Stimulated activated CD4-positive, alpha-beta T cell treated with anti-CD3 and anti-CD28 coated beads, Interleukin-15, amount 100 ng/mL, for 48 hours (primary cell): Measurements from ENCODE around the gene SNPH.

Source experiments
- DNase-seq, 2 donors: peaks; one replicate each; pipeline ENCODE4 v3.0.0-alpha.2; 2020; ENCODE audit warnings: low read depth in 2 of 2

SNPH gene

DNA sequence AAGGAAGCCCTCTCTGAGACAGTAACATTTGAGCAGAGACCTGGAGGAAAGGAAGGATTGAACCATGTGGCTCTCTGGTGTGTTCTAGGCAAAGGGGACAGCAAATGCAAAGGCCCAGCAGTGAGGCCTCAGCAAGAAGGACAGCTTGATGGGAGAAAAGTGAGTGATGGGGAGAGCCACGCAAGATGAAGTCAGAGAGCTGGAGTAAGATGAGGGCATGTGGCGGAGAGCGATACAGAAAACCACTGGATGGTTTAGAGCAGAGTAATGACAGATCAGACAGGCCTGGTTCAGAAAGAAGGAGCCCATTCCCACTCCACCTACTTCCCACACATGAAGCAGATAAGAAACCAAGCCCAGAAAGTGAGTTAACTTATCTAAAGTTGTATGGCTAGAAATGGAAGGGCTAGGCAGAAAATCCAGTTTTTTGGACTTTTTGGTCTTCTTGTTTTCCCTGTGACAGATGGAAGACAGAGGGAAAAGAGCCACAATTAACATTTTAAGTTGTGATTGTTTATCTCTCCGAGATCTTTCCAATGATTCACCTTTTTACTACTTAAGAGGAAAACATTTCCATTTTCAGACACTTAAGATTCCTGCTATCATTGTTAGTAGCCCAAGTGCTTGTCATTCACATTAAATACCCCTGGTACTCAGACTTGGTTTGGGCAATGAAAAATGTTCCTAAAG lies 723 bp upstream of the SNPH start:
- no peak for DNase-seq

- DNase-seq: no peak
These were observed 253 bp upstream of the SNPH start for GRCh38 chr20:1265916-1266166.

- no peak for DNase-seq
These were observed 1.1 kb downstream of the SNPH start for GRCh38 chr20:1267161-1267560.

GRCh38 chr20:1267809-1268374 lies 1.8 kb downstream of the SNPH start:
- no peak for DNase-seq

- DNase-seq: no peak
These were observed 3.1 kb downstream of the SNPH start for GRCh38 chr20:1269235-1269634.

DNA sequence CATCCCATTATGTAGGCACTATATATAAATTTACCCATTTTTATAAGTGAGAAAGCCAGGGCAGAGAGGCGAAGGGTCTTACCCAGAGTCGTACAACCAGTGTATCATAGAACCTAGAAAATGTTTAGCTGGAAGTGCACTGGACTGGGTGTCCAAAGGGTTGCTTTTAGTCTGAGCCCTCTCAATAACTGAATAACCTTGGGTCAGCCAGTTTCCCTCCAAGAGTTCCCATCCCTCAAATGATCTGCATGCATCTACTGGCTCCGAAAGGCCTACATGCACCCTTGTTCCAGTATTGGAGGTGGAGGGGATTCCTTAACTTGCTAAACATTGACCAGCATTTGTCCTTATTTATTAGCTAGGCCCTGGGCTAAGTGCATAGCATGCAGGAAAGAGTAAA lies 3.8 kb downstream of the SNPH start:
- no peak for DNase-seq

DNA sequence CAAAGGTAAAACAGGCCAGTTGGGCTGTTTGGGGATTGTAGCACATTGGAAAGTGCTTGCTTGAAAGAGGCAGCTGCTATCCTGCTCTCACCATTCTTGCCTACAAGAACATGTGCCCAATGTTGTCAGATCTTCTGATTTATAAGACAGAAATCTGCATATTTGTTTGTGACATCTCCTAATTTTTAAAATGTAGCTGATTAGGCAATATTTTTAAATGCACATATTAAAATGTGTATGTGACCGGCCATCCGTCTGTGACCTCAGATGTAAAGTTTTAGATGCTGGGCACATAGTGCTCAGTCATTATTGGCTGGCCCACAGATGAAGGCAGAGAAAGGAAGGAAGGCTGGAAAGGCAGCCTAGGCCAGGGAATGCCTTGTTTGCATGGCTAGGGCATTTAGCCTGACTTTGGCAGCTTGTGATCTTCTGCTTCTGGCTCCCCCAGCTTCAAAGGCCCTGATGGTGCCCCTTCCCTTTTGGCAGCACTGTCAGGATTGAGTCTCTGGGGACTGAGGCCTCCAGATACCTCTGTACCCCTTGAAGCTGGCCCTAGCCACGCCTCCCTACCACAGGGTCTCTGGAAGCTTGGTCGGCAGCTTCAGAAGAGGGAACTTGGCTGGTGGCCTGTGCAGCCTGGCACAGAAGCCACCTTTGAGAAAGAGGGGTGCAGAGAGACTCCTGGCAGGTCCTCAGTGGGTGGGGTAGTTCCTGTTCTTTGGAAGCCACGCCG lies 6.4 kb downstream of the SNPH start:
- no peak for DNase-seq

DNA sequence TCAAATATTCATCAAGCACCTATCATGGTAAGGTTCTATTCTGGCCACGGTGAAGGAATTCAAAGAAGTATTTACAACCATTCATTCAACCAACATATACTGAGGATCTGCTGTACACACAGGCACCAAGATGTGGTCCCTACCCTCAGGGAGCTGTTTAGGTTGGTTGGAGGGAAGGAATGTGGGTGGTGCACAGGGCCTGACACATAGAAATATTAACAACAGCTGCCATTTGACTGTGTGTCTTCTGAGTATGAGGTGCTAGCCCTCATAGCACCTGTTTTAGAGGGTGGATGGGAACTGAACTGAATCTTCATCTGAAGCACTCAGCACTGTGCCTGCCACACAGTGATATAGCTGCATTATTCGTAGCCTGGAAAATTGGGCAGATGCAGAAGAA lies 7.3 kb downstream of the SNPH start:
- no peak for DNase-seq

DNA sequence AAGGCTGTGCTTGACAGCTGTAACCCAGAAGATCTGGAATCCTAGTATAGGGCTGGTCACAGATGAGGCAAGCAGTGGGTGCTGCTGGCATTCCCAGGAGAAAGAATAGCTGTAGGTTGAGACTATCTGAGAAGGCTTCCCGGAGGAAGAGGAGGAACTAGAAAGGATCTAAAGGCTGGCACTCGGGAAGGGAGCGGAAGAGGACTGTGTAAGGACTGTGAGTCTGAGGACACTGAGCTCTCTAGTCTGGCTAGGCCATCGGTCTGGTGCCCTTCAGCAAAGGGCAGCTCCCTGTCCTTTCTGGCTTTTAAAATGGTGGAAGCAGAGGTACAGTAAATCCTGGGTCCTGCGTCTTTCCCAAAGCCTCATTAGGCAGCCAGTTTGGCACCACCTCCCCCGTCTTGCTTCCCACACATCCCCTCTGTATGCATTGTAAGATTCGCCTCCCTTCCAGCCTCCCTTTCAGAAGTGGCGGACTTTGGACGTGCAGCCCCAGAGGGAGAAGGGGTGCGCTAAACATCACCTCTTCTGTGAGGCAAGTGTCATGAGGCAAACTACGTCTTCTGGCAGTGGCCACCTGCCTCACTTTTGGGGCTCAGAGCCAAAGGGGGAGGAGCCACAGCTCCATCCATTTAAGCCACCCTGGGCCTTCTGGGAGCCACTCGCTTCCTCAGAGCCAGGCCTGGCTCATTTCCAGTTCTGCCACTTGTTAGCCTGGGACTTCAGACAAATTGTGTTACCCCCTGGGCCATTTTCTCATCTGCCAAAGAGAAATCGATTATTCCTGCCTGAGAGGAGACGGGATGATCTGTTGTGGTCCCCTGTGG lies 8.6 kb downstream of the SNPH start:
- no peak for DNase-seq

- no peak for DNase-seq
These were observed 9.8 kb downstream of the SNPH start for GRCh38 chr20:1275919-1276318.

DNA sequence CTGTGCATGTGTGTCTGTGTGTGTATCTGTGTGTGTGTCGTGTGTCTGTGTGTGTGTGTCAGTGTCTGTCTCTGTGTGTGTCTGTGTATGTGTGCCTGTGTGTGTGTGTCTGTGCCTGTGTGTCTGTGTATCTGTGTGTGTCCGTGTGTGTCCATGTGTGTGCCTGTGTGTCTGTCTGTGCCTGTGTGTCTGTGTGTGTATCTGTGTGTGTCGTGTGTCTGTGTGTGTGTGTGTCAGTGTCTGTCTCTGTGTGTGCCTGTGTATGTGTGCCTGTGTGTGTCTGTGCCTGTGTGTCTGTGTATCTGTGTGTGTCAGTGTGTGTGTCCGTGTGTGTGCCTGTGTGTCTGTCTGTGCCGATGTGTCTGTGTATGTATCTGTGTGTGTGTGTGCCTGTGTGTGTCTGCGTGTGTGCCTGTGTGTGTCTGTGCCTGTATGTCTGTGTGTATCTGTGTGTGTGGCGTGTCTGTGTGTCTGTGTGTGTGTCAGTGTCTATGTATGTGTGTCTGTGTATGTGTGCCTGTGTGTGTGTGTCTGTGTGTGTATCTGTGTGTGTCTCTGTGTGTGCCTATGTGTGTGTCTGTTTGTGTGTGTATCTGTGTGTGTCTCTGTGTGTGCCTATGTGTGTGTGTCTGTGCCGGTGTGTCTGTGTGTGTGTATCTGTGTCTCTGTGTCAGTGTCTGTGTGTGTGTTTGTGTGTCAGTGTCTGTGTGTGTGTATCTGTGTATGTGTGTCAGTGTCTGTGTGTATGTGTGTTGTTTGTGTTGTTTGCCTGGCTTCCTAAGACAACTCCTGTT lies 11.6 kb downstream of the SNPH start:
- no peak for DNase-seq

- DNase-seq: no peak
These were observed 12.9 kb downstream of the SNPH start for GRCh38 chr20:1278993-1279392.

DNA sequence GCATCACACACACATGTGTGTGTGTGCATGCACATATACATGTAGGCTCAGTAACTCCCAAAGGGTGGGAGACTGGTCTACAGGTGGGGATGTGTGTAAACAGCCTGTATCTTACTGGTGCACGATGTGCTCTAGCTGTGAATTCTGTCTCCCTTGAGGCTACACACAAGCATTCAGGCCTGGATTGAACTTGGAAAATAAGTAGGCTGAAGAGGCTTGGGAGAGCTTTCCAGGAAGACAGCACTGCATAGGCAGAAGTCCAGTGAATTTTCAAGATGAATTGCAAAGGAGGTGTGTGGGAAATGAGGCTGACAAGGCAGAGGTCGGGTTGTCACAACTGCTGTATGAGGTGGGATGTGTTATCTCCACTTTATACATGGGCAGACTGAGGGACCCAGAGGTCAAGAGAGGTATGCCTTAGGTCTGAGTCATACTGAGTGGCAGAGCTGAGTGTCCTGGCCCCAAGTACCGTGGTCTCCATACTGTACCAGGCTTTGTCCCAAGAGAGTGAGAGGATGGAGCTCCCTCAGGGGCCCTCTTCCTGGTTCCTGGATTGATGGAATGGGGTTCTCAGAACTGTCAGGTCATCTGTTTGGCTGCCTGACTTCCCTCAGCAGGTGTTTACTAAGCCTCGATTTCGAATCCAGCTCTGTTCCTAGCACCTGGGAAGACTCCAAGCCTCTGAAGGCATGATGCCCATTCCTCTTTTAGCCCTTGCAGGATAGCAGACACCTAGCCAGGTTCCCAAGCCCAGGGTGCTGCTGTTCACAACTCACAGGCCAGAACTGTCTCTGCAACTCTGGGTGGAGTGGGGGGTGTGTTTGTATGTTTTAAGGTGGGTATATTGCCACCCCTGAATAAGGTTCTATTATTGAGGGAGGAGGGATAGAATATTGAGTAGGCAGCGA lies 14.4 kb downstream of the SNPH start:
- DNase-seq: no peak

DNA sequence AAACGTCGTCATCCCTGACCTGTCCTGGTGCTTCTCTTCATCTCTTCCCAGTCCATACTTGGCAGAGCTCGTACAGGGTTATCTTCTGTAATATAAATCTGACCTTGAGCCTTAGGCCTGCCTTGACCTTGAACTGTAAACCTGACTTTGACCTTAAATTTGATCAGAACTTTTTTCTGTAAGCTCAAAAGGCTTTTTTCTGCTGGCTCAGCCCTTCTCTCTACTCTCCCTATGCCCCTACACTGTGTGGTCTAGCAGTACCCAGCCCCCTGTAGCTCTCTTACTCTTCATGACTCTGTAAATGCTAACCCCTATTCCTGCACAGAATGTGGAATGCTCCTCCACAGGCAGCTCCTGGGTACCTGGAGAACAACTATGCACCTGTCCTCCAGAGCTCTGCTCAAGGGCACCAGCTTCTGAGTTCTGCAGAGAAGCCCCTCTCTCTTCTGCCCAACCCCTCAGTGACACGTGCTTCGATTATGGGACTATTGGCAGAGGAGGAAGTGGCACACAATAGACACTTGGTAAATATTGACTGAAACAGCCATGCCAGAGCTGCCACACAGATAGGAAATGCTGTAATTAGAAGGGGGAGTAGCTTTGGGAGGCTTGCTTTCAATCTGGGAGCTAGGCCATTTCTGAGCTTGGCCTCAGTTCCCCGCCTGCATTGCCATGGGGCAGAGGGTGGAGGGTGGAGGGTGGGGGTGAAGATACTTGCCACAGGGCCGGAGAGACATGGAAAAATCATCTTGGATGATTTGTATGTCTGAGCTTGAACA lies 15.4 kb downstream of the SNPH start:
- DNase-seq: no peak

DNA sequence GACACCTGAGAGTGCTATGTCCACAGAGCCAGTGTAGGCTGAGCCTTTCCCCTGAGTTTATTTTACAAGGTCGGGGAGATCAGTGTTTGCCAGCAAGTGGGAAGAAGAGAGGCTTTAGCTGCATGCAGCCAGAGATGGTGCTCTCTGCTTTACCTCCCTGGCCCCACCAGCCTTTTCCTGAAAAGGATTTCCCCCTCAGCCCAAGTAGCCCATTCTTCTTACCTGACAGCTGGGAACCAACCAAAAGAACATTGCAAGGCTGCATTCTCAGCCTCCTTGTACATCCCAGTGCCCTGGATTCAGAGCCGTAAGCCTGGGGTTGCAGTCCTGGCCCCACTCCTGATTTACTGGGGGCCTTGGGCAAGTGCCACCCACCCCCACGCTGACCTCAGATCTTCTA lies 16.9 kb downstream of the SNPH start:
- no peak for DNase-seq

DNA sequence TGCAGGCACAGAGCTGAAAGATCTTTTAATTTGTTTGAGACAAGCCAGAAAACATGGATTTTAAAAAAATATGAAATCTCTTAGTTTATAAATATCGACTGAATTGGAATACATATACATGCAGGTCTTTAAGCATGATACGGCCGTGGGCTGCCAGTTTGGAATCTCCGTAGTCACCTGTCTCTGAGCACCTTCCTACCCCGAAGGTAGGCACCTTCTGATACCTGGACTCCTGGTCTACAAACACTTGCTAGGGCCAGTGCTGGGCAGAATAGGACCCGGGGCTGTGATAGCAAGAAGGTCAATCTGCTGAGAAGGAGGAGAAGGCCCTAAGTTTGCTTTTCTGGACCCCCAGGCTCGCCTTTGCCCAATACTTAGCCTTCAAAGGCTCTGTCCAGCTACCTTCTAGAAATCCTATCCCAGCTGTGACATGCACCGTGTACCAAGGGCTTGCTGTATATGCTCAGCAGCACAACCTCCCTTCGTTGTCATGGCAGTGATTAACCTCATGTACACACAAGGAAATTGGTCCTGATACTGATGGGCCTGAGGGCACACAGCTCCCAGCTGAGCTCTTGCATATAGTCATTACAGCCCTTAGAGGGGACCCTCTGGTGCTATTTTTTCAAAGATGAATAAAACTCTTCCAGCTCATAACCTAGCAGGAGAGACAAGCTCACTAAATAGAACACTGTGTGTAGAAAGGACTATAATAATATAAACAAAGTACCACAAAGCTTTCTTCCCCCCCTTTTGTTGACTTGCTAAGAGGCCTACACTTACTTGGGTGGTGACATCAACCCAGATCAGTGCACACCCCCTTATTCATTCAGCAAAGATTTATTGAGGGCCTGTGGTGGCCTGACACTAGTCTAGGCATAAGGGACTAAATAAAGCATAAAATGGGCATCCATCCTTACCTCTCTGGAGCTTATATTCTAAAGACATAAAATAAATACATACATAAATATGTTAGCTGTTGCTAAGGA lies 17.7 kb downstream of the SNPH start:
- DNase-seq: no peak

- DNase-seq: no peak
These were observed 20.4 kb downstream of the SNPH start for GRCh38 chr20:1286267-1287024.

GRCh38 chr20:1287306-1287705 lies 21.2 kb downstream of the SNPH start:
- DNase-seq: no peak
